SK-N-SH treated with all-trans-retinoic acid at 6 μM for 48 hours (cell line): Measurements from ENCODE around the gene GLMN.

Source experiments
- ATAC-seq: fragments of 200-7000 bp; cut with Tn5 transposase; 3 replicates; pipeline ENCODE4 v1.9.1; 2020; ENCODE audit warnings: mild to moderate bottlenecking, moderate library complexity
- ARNTL ChIP-seq: fragments of 450-650 bp; formaldehyde crosslinking; IDR thresholded peaks from 2 replicates; pipeline ENCODE4 v1.5.0; 2020; ENCODE audit warnings: low read depth, mild to moderate bottlenecking, moderate library complexity, borderline replicate concordance
- BACH2 ChIP-seq: fragments of 250-450 bp; sonication (Bioruptor Pico); IDR thresholded peaks from 2 replicates; pipeline ENCODE4 v1.9.0; 2021; ENCODE audit warnings: mild to moderate bottlenecking, borderline replicate concordance
- CSDC2 ChIP-seq: fragments of 250-450 bp; sonication (Bioruptor Pico); IDR thresholded peaks from 2 replicates; pipeline ENCODE4 v1.5.0; 2020; ENCODE audit warnings: mild to moderate bottlenecking, moderate library complexity
- ESRRG ChIP-seq: fragments of 250-450 bp; sonication (Bioruptor Pico); IDR thresholded peaks from 2 replicates; pipeline ENCODE4 v1.6.1; 2021; ENCODE audit warnings: mild to moderate bottlenecking
- GLIS3 ChIP-seq: fragments of 250-450 bp; sonication (Bioruptor Pico); IDR thresholded peaks from 2 replicates; pipeline ENCODE4 v1.5.0; 2020; ENCODE audit warnings: mild to moderate bottlenecking, moderate library complexity
- ISL1 ChIP-seq: fragments of 250-450 bp; sonication (Bioruptor Pico); IDR thresholded peaks from 2 replicates; pipeline ENCODE4 v2.1.2; 2022; ENCODE audit warnings: mild to moderate bottlenecking, moderate library complexity
- OSR1 ChIP-seq: fragments of 250-450 bp; sonication (Bioruptor Pico); IDR thresholded peaks from 2 replicates; pipeline ENCODE4 v1.8.0; 2022; ENCODE audit warnings: moderate library complexity, mild to moderate bottlenecking, inconsistent platforms
- PPARA ChIP-seq: fragments of 250-450 bp; sonication (Bioruptor Pico); IDR thresholded peaks from 2 replicates; pipeline ENCODE4 v1.5.0; 2020; ENCODE audit warnings: mild to moderate bottlenecking, borderline replicate concordance
- RARB ChIP-seq: fragments of 250-450 bp; sonication (Bioruptor Pico); IDR thresholded peaks from 2 replicates; pipeline ENCODE4 v1.8.0; 2021; ENCODE audit warnings: mild to moderate bottlenecking, moderate library complexity
- SNAI2 ChIP-seq: fragments of 250-450 bp; sonication (Bioruptor Pico); IDR thresholded peaks from 2 replicates; pipeline ENCODE4 v1.5.0; 2020; ENCODE audit warnings: mild to moderate bottlenecking, moderate library complexity
- TCF4 ChIP-seq: fragments of 250-450 bp; sonication (Bioruptor Pico); IDR thresholded peaks from 2 replicates; pipeline ENCODE4 v1.8.0; 2021; ENCODE audit warnings: mild to moderate bottlenecking, moderate library complexity, borderline replicate concordance
- TOX ChIP-seq: fragments of 250-450 bp; sonication (Bioruptor Pico); IDR thresholded peaks from 2 replicates; pipeline ENCODE4 v1.8.0; 2021; ENCODE audit warnings: mild to moderate bottlenecking, moderate library complexity, borderline replicate concordance
- ZC3H10 ChIP-seq: fragments of 250-450 bp; sonication (Bioruptor Pico); IDR thresholded peaks from 2 replicates; pipeline ENCODE4 v1.5.1; 2021; ENCODE audit warnings: mild to moderate bottlenecking, moderate library complexity
- ZFP3 ChIP-seq: fragments of 250-450 bp; sonication (Bioruptor Pico); IDR thresholded peaks from 2 replicates; pipeline ENCODE4 v1.5.0; 2020; ENCODE audit warnings: mild to moderate bottlenecking, moderate library complexity
- ZFP30 ChIP-seq: fragments of 450-650 bp; formaldehyde crosslinking; IDR thresholded peaks from 2 replicates; pipeline ENCODE4 v1.5.0; 2022; ENCODE audit warnings: mild to moderate bottlenecking, moderate library complexity
- ZNF8 ChIP-seq: fragments of 450-650 bp; formaldehyde crosslinking; IDR thresholded peaks from 2 replicates; pipeline ENCODE4 v1.5.0; 2020; ENCODE audit warnings: mild to moderate bottlenecking, moderate library complexity
- TF ChIP-seq, protein P1 (sequence below): fragments of 250-450 bp; sonication (Bioruptor Pico); IDR thresholded peaks from 2 replicates; pipeline ENCODE4 v1.5.1; 2021; ENCODE audit warnings: mild to moderate bottlenecking, moderate library complexity
- TF ChIP-seq, protein P2 (sequence below): fragments of 250-450 bp; sonication (Bioruptor Pico); IDR thresholded peaks from 2 replicates; pipeline ENCODE4 v1.8.0; 2021; ENCODE audit warnings: low read depth, mild to moderate bottlenecking, moderate library complexity, borderline replicate concordance
- TF ChIP-seq, protein P3 (sequence below): fragments of 250-450 bp; sonication (Bioruptor Pico); IDR thresholded peaks from 2 replicates; pipeline ENCODE4 v1.5.0; 2020; ENCODE audit warnings: mild to moderate bottlenecking, moderate library complexity
- TF ChIP-seq, protein P4 (sequence below): fragments of 250-450 bp; sonication (Bioruptor Pico); IDR thresholded peaks from 2 replicates; pipeline ENCODE4 v1.8.0; 2020; ENCODE audit warnings: mild to moderate bottlenecking, moderate library complexity, borderline replicate concordance
- TF ChIP-seq, protein P5 (sequence below): fragments of 250-450 bp; sonication (Bioruptor Pico); IDR thresholded peaks from 2 replicates; pipeline ENCODE4 v1.5.1; 2020; ENCODE audit warnings: low read depth, mild to moderate bottlenecking, moderate library complexity

GLMN gene

DNA sequence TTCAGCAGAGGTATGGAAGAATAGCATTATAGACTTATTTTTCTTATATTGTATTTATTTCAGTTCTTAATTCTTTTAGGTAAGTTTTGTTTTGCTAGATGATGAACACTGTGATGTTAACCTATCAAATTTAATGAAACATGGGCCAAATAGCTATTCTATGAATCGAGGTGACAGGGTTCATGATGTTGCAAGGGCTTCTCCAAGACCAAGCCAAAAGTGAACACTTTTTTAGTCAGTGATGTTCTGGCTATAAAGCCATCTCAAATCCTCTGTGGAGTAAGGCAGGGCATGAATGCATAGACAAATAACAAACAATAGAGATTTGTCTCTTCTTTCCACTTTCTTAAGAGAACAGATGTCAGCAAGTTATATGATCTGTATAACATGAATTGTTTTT is 54.4 kb downstream of the GLMN start:
- ATAC-seq, result no peak
- TF ChIP-seq TCF4 (CRISPR knock-in tag) (no peak), ZNF8 (CRISPR knock-in tag) (no peak), GLIS3 (CRISPR knock-in tag) (no peak), ZC3H10 (CRISPR knock-in tag) (no peak), ZFP30 (no peak), RARB (CRISPR knock-in tag) (no peak), BACH2 (CRISPR knock-in tag) (no peak), CSDC2 (CRISPR knock-in tag) (no peak), PPARA (no peak)
- TF ChIP-seq, protein P1, sequence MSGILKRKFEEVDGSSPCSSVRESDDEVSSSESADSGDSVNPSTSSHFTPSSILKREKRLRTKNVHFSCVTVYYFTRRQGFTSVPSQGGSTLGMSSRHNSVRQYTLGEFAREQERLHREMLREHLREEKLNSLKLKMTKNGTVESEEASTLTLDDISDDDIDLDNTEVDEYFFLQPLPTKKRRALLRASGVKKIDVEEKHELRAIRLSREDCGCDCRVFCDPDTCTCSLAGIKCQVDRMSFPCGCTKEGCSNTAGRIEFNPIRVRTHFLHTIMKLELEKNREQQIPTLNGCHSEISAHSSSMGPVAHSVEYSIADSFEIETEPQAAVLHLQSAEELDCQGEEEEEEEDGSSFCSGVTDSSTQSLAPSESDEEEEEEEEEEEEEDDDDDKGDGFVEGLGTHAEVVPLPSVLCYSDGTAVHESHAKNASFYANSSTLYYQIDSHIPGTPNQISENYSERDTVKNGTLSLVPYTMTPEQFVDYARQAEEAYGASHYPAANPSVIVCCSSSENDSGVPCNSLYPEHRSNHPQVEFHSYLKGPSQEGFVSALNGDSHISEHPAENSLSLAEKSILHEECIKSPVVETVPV (CRISPR knock-in tag), result no peak
- TF ChIP-seq, all 23 proteins: peak for 0

DNA sequence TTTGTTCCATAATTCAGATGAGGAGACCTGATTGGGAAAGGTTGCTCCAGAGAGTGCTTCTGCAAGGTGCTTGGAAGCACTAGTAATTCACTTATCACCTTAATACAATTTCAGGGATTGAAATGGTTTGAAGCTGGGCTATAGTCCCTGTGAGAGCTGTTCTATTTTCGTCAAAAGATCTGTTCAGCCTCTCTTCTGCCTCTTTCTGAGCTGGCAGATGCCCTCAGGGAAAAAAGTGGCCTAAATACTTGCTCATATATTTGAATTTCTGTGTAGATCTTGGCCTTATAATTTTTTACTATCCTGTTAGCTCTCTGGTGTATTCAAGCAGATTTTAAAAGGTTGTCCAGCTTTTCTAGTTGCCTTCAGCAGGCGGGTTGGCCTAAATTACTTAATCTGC is 58.8 kb downstream of the GLMN start:
- ATAC-seq, result no peak
- TF ChIP-seq, protein P1 (CRISPR knock-in tag), result no peak
- TF ChIP-seq ARNTL (CRISPR knock-in tag), result no peak
- no peak for TF ChIP-seq RARB (CRISPR knock-in tag)
- TF ChIP-seq, protein P2, sequence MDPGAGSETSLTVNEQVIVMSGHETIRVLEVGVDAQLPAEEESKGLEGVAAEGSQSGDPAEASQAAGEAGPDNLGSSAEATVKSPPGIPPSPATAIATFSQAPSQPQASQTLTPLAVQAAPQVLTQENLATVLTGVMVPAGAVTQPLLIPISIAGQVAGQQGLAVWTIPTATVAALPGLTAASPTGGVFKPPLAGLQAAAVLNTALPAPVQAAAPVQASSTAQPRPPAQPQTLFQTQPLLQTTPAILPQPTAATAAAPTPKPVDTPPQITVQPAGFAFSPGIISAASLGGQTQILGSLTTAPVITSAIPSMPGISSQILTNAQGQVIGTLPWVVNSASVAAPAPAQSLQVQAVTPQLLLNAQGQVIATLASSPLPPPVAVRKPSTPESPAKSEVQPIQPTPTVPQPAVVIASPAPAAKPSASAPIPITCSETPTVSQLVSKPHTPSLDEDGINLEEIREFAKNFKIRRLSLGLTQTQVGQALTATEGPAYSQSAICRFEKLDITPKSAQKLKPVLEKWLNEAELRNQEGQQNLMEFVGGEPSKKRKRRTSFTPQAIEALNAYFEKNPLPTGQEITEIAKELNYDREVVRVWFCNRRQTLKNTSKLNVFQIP (CRISPR knock-in tag), result no peak
- TF ChIP-seq SNAI2 (CRISPR knock-in tag), result no peak
- no peak for TF ChIP-seq OSR1 (CRISPR knock-in tag)
- TF ChIP-seq, protein P3, sequence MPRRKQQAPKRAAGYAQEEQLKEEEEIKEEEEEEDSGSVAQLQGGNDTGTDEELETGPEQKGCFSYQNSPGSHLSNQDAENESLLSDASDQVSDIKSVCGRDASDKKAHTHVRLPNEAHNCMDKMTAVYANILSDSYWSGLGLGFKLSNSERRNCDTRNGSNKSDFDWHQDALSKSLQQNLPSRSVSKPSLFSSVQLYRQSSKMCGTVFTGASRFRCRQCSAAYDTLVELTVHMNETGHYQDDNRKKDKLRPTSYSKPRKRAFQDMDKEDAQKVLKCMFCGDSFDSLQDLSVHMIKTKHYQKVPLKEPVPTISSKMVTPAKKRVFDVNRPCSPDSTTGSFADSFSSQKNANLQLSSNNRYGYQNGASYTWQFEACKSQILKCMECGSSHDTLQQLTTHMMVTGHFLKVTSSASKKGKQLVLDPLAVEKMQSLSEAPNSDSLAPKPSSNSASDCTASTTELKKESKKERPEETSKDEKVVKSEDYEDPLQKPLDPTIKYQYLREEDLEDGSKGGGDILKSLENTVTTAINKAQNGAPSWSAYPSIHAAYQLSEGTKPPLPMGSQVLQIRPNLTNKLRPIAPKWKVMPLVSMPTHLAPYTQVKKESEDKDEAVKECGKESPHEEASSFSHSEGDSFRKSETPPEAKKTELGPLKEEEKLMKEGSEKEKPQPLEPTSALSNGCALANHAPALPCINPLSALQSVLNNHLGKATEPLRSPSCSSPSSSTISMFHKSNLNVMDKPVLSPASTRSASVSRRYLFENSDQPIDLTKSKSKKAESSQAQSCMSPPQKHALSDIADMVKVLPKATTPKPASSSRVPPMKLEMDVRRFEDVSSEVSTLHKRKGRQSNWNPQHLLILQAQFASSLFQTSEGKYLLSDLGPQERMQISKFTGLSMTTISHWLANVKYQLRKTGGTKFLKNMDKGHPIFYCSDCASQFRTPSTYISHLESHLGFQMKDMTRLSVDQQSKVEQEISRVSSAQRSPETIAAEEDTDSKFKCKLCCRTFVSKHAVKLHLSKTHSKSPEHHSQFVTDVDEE (CRISPR knock-in tag), result no peak
- no peak for TF ChIP-seq ISL1 (CRISPR knock-in tag)

DNA sequence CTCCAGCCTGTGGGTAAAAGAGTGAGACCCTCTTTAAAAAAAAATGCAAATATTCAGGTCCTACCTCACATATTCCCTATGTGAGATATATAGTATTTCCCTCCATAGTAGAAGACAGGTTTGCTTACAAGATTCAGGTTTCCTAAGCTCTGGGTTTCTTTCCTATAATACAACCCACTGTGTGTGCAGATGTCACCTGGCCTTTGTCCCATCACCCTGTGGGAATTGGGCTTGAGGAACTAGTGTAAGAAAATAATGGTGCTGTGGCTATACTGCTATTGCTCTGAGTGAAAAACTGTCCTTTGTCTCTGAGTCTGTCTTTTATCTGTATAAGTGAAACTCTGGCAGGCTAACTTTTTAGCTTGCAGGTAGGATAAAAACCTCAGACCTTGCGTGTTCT is 68.1 kb downstream of the GLMN start:
- ATAC-seq, result no peak
- TF ChIP-seq CSDC2 (CRISPR knock-in tag), result no peak
- TF ChIP-seq OSR1 (CRISPR knock-in tag), result no peak
- no peak for TF ChIP-seq BACH2 (CRISPR knock-in tag)
- no peak for TF ChIP-seq ZFP3 (CRISPR knock-in tag)
- no peak for TF ChIP-seq RARB (CRISPR knock-in tag)
- TF ChIP-seq, protein P3 (CRISPR knock-in tag), result no peak
- TF ChIP-seq ESRRG, result no peak
- TF ChIP-seq TOX (CRISPR knock-in tag), result no peak
- TF ChIP-seq, protein P1 (CRISPR knock-in tag), result no peak
- no peak for TF ChIP-seq TCF4 (CRISPR knock-in tag)
- no peak for TF ChIP-seq ZNF8 (CRISPR knock-in tag)
- TF ChIP-seq SNAI2 (CRISPR knock-in tag), result no peak
- TF ChIP-seq, protein P4, sequence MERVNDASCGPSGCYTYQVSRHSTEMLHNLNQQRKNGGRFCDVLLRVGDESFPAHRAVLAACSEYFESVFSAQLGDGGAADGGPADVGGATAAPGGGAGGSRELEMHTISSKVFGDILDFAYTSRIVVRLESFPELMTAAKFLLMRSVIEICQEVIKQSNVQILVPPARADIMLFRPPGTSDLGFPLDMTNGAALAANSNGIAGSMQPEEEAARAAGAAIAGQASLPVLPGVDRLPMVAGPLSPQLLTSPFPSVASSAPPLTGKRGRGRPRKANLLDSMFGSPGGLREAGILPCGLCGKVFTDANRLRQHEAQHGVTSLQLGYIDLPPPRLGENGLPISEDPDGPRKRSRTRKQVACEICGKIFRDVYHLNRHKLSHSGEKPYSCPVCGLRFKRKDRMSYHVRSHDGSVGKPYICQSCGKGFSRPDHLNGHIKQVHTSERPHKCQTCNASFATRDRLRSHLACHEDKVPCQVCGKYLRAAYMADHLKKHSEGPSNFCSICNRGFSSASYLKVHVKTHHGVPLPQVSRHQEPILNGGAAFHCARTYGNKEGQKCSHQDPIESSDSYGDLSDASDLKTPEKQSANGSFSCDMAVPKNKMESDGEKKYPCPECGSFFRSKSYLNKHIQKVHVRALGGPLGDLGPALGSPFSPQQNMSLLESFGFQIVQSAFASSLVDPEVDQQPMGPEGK (CRISPR knock-in tag), result no peak
- TF ChIP-seq GLIS3 (CRISPR knock-in tag), result no peak
- no peak for TF ChIP-seq ZFP30
- TF ChIP-seq, protein P5, sequence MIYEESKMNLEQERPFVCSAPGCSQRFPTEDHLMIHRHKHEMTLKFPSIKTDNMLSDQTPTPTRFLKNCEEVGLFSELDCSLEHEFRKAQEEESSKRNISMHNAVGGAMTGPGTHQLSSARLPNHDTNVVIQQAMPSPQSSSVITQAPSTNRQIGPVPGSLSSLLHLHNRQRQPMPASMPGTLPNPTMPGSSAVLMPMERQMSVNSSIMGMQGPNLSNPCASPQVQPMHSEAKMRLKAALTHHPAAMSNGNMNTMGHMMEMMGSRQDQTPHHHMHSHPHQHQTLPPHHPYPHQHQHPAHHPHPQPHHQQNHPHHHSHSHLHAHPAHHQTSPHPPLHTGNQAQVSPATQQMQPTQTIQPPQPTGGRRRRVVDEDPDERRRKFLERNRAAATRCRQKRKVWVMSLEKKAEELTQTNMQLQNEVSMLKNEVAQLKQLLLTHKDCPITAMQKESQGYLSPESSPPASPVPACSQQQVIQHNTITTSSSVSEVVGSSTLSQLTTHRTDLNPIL (CRISPR knock-in tag), result no peak
